CD14-positive monocyte (primary cell): ENCODE measurements around the gene GPR17. TPM values are rescaled to one million over a fixed set of nuclear protein-coding genes. Genes with fewer than 3 reads are reported as not detected.
A peak's percentile ranks its signal among the peaks of the same experiment; 100 is the strongest.

Experiments
- DNase-seq, 3 donors: peaks; one replicate each; pipeline ENCODE4 v3.0.0-alpha.2; 2011 to 2022
- H2AFZ ChIP-seq: 2 replicates; pipeline ENCODE4 v1.6.0; 2012; ENCODE audit warnings: mild to moderate bottlenecking, low read depth, low read length, inconsistent platforms; ENCODE audit not compliant: insufficient read depth, poor library complexity, severe bottlenecking
- H3K27ac ChIP-seq, 2 donors: 1 replicate in 1 of 2; 2 replicates in 1 of 2; pipeline ENCODE4 v1.5.1; 2012 to 2013; ENCODE audit warnings: low read length in 2 of 2, control low read depth in 1 of 2, inconsistent platforms in 1 of 2, low read depth in 1 of 2, mild to moderate bottlenecking in 1 of 2
- H3K27me3 ChIP-seq, 2 donors: one replicate each; pipeline versions ENCODE4 v1.6.0 to v1.6.1; 2011 to 2013; ENCODE audit warnings: low read length in 2 of 2; ENCODE audit not compliant: control insufficient read depth in 2 of 2, insufficient read depth in 2 of 2
- H3K36me3 ChIP-seq, 2 donors: replicated peaks in 1 of 2; 1 replicate in 1 of 2; 2 replicates in 1 of 2; pipeline versions ENCODE4 v1.5.1 to v1.6.1; 2012 to 2013; ENCODE audit warnings: low read length in 2 of 2, control low read depth in 1 of 2, inconsistent platforms in 1 of 2, mild to moderate bottlenecking in 1 of 2; ENCODE audit not compliant: insufficient read depth in 2 of 2, control insufficient read depth in 1 of 2
- H3K4me1 ChIP-seq, 2 donors: 1 replicate in 1 of 2; 2 replicates in 1 of 2; pipeline versions ENCODE4 v1.5.1 to v1.6.1; 2012 to 2013; ENCODE audit warnings: low read length in 2 of 2, control low read depth in 1 of 2, inconsistent platforms in 1 of 2, mild to moderate bottlenecking in 1 of 2, moderate library complexity in 1 of 2; ENCODE audit not compliant: insufficient read depth in 2 of 2, control insufficient read depth in 1 of 2
- H3K4me2 ChIP-seq: replicated peaks from 2 replicates; pipeline ENCODE3; 2012; ENCODE audit warnings: low read length, moderate library complexity, mild to moderate bottlenecking; ENCODE audit not compliant: poor library complexity, severe bottlenecking; ENCODE audit errors: extremely low read depth
- H3K4me3 ChIP-seq, 3 experiments: fragments of 200-600 bp in 1 of 3; sonication (generic) in 1 of 3; replicated peaks in 1 of 3; 1 replicate in 2 of 3; 2 replicates in 1 of 3; pipeline ENCODE4 v1.5.1; 2011 to 2013; ENCODE audit warnings: low read length in 3 of 3, mild to moderate bottlenecking in 3 of 3, control low read depth in 2 of 3, low read depth in 2 of 3, inconsistent platforms in 1 of 3, moderate library complexity in 1 of 3
- H3K79me2 ChIP-seq: 2 replicates; pipeline ENCODE4 v1.6.0; 2012; ENCODE audit warnings: mild to moderate bottlenecking, control low read depth, inconsistent platforms, low read length, moderate library complexity; ENCODE audit not compliant: insufficient read depth
- H3K9ac ChIP-seq: 2 replicates; pipeline ENCODE4 v1.6.0; 2017; ENCODE audit warnings: low read length, mild to moderate bottlenecking; ENCODE audit not compliant: insufficient read depth, poor library complexity, severe bottlenecking
- H3K9me3 ChIP-seq, 2 donors: replicated peaks in 1 of 2; 1 replicate in 1 of 2; 2 replicates in 1 of 2; pipeline versions ENCODE4 v1.5.1 to v1.6.1; 2012 to 2013; ENCODE audit warnings: low read length in 2 of 2, control low read depth in 1 of 2; ENCODE audit not compliant: control insufficient read depth in 1 of 2, insufficient read depth in 1 of 2
- H4K20me1 ChIP-seq: 2 replicates; pipeline ENCODE4 v1.6.0; 2012; ENCODE audit warnings: mild to moderate bottlenecking, low read length, control low read depth, moderate library complexity; ENCODE audit not compliant: insufficient read depth
- H3K27ac Mint-ChIP-seq, 7 donors: one replicate each; pipeline ENCODE4 v1.8.0; 2020; ENCODE audit warnings: mild to moderate bottlenecking in 7 of 7, mixed read lengths in 7 of 7, moderate library complexity in 6 of 7, inconsistent platforms in 2 of 7
- H3K27me3 Mint-ChIP-seq, 3 donors: one replicate each; pipeline ENCODE4 v1.8.0; 2021 to 2022; ENCODE audit warnings: low read depth in 3 of 3, mild to moderate bottlenecking in 3 of 3, mixed read lengths in 3 of 3, moderate library complexity in 3 of 3, inconsistent platforms in 1 of 3
- H3K36me3 Mint-ChIP-seq, 2 donors: one replicate each; pipeline ENCODE4 v1.8.0; 2020; ENCODE audit warnings: mixed read lengths in 2 of 2, inconsistent platforms in 1 of 2, mild to moderate bottlenecking in 1 of 2
- H3K4me1 Mint-ChIP-seq: one replicate; pipeline ENCODE4 v1.8.0; 2020; ENCODE audit warnings: mild to moderate bottlenecking, mixed read lengths
- H3K4me3 Mint-ChIP-seq, 2 donors: one replicate each; pipeline ENCODE4 v1.8.0; 2020; ENCODE audit warnings: mild to moderate bottlenecking in 2 of 2, mixed read lengths in 2 of 2, moderate library complexity in 1 of 2
- H3K9me3 Mint-ChIP-seq, 7 donors: one replicate each; pipeline ENCODE4 v1.8.0; 2020 to 2022; ENCODE audit warnings: mixed read lengths in 7 of 7, mild to moderate bottlenecking in 6 of 7, moderate library complexity in 6 of 7, inconsistent platforms in 2 of 7
- CTCF ChIP-seq: fragments of 200-600 bp; IDR thresholded peaks from one replicate; pipeline ENCODE4 v1.8.0; 2022; ENCODE audit warnings: antibody characterized with exemption, mild to moderate bottlenecking
- WGBS: methylation state at CpG from one replicate; pipeline ENCODE4 v1.1.5; 2013; ENCODE audit warnings: missing lambda C conversion rate; ENCODE audit not compliant: insufficient coverage; 5-methylcytosine and 5-hydroxymethylcytosine counted together
- intact Hi-C, 2 donors: fragments of 100-400 bp; cut with micrococcal nuclease; formaldehyde crosslinking; loops; one replicate each; pipeline versions ENCODE4 v1.15.0 to v1.15.1; 2023
- polyA plus RNA-seq, 3 donors: library from polyadenylated mRNA; depleted of rRNA in 1 of 3; unstranded in 2 of 3; stranded (reverse) in 1 of 3; fragments of 300-500 nt in 2 of 3; fragments of >200 nt in 1 of 3; fragmentation: Illumina TruSeq in 2 of 3; gene quantifications; 1 replicate in 2 of 3; 2 replicates in 1 of 3; pipeline ENCODE4 v1.2.3, GENCODE V29; 2012 to 2021

GPR17 gene
- polyA plus RNA-seq, 3 donors: 0.07 TPM; not detected in 2

- intact Hi-C loops: no loop called here
- no peaks in the 10 kb centered on the region for H3K36me3 ChIP-seq
- peak overlapping the region; percentile 68 for H2AFZ ChIP-seq
- H3K4me1 ChIP-seq: peaks cover 41 to 69% of the 10 kb centered on the region in 2 donors
- no peaks in the 10 kb centered on the region for H3K27me3 ChIP-seq
- Mint-ChIP-seq H3K9me3 (no peaks in the 10 kb centered on the region), H3K27ac (peak overlapping the region in 5 of 7 donors; percentile 15 to 80 (median 50)), H3K36me3 (peaks cover 2 to 10% of the 10 kb centered on the region in 2 donors), H3K4me3 (peak overlapping the region in 1 of 2 donors; percentile 82), H3K27me3 (peaks cover 0 to 1% (median 0%) of the 10 kb centered on the region in 3 donors), H3K4me1 (peaks cover 48% of the 10 kb centered on the region)
- no peak for TF ChIP-seq CTCF
- peak overlapping the region; percentile 59 for H3K4me2 ChIP-seq
- no peaks in the 10 kb centered on the region for H4K20me1 ChIP-seq
- no peaks in the 10 kb centered on the region for H3K9me3 ChIP-seq
- no peak overlapping the region for H3K9ac ChIP-seq
- WGBS: 86% methylated on average over 7 of the region's 23 CpGs
- H3K79me2 ChIP-seq: no peaks in the 10 kb centered on the region
- H3K27ac ChIP-seq: peak overlapping the region; percentile 49 to 70
- peak in 1 of 3 donors; percentile 35 for DNase-seq
- H3K4me3 ChIP-seq: peak overlapping the region in 1 of 3 experiments; percentile 52
Observed at GRCh38 chr2:127638361-127639110, 7.4 kb upstream of the GPR17 start.

GRCh38 chr2:127639111-127639474, 6.9 kb upstream of the GPR17 start:
- Histone ChIP-seq H4K20me1 (no peaks in the 10 kb centered on the region), H2AFZ (no peak overlapping the region), H3K4me2 (no peak overlapping the region), H3K79me2 (no peaks in the 10 kb centered on the region), H3K27ac (no peak overlapping the region), H3K9ac (no peak overlapping the region), H3K9me3 (no peaks in the 10 kb centered on the region), H3K27me3 (no peaks in the 10 kb centered on the region), H3K4me1 (peaks cover 36 to 63% of the 10 kb centered on the region in 2 donors), H3K36me3 (no peaks in the 10 kb centered on the region), H3K4me3 (no peak overlapping the region)
- Mint-ChIP-seq H3K9me3 (no peaks in the 10 kb centered on the region), H3K36me3 (peaks cover 2 to 10% of the 10 kb centered on the region in 2 donors), H3K27ac (peak overlapping the region in 4 of 7 donors; percentile 15 to 77 (median 34)), H3K27me3 (peaks cover 0 to 1% (median 0%) of the 10 kb centered on the region in 3 donors), H3K4me1 (peaks cover 43% of the 10 kb centered on the region), H3K4me3 (no peak overlapping the region)
- intact Hi-C loops: no loop called here
- TF ChIP-seq CTCF: no peak
- no peak for DNase-seq
- 86% methylated on average over 9 of the region's 13 CpGs for WGBS
